ENCODE data around the gene EPHB2.

EPHB2 gene

DNA sequence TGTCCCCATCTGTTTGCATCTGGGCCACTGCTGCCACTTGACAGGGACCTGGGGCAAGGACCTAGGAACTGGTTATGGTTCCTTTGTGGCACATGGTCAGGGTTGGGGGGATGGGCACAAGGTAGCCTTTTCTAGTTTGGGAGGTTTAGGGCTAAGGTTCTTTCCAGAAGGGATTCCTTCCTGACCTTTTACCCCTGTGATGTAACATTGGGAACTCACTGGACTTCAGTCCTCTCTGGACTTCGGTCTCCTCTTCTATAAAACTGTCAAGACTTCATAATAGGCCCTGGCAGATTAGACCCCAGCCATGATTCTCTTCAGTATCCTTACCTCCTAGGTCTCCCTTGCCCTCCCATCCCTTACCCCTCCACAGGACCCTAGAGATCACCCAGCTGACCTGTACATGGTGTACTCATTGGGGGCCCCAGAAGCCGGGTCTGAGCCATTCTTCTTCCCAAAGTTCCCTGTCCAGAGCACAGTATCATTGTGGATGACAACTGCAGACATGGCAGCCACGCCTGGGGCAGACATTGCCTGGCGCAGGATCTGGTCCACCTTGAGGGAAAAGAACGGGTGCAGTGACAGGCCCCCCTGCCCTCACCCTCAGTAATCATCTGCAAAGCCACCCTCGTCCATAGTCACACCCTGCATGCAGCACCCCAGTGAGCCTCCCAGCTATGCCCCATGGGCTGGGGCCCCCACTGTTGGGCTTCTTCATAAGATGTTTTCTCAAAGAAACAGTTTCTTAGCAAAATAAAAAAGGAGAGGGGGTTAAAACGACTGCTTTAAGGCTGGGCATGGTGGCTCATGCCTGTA is 249.1 kb downstream of the EPHB2 start:
- no peak overlapping the region for H3K27ac ChIP-seq (ENCODE audit: low read depth, low read length)
- no peak overlapping the region for H3K4me3 ChIP-seq (ENCODE audit: low read depth, low read length)
- H3K9ac ChIP-seq (ENCODE audit: low read length) = no peak overlapping the region
- no peaks in the 10 kb centered on the region for H3K36me3 ChIP-seq (ENCODE audit: control insufficient read depth, insufficient read depth, low read length)
- no peaks in the 10 kb centered on the region for H3K9me3 ChIP-seq (ENCODE audit: control insufficient read depth, insufficient read depth, low read depth, low read length)
- no peaks in the 10 kb centered on the region; the same call in 1 of the 2 replicates for H3K27me3 ChIP-seq (ENCODE audit: control insufficient read depth, insufficient read depth, low read length)
- no peaks in the 10 kb centered on the region for H3K4me1 ChIP-seq (ENCODE audit: control insufficient read depth, insufficient read depth, low read length)

GRCh38 chr1:22962558-22962957 is 251.9 kb downstream of the EPHB2 start:
- Histone ChIP-seq H3K27ac (ENCODE audit: low read depth, low read length) (no peak overlapping the region), H3K4me1 (ENCODE audit: control insufficient read depth, insufficient read depth, low read length) (no peaks in the 10 kb centered on the region), H3K4me3 (ENCODE audit: low read depth, low read length) (no peak overlapping the region), H3K36me3 (ENCODE audit: control insufficient read depth, insufficient read depth, low read length) (no peaks in the 10 kb centered on the region), H3K9me3 (ENCODE audit: control insufficient read depth, insufficient read depth, low read depth, low read length) (no peaks in the 10 kb centered on the region), H3K27me3 (ENCODE audit: control insufficient read depth, insufficient read depth, low read length) (no peaks in the 10 kb centered on the region), H3K9ac (ENCODE audit: low read length) (no peak overlapping the region)

GRCh38 chr1:22963044-22963677 is 252.5 kb downstream of the EPHB2 start:
- H3K9ac ChIP-seq (ENCODE audit: low read length) = no peak overlapping the region

DNA sequence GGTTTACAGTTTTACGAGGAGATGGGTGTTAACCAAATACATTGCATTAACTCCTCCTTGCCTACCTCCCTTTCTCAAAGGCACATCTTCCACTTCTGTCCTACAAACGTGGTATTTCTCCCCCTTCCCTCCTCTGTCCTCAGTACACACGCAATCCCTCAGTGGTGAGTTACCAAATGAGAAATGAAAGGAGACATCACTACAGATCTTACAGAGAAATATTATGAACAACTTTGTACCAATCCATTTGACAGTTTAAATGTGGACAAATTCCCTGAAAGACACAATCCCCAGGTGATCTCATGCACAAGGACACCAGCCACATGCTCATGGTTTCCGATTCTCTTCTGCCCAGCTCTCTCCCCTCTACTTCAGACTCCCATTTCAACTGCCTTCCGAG is 255.7 kb downstream of the EPHB2 start:
- Histone ChIP-seq H3K36me3 (ENCODE audit: control insufficient read depth, insufficient read depth, low read length) (no peaks in the 10 kb centered on the region), H3K9ac (ENCODE audit: low read length) (no peak overlapping the region), H3K4me1 (ENCODE audit: control insufficient read depth, insufficient read depth, low read length) (peaks cover 3% of the 10 kb centered on the region; the same call in 1 of the 2 replicates), H3K27ac (ENCODE audit: low read depth, low read length) (no peak overlapping the region), H3K4me3 (ENCODE audit: low read depth, low read length) (no peak overlapping the region), H3K9me3 (ENCODE audit: control insufficient read depth, insufficient read depth, low read depth, low read length) (no peaks in the 10 kb centered on the region), H3K27me3 (ENCODE audit: control insufficient read depth, insufficient read depth, low read length) (peaks cover 11% of the 10 kb centered on the region; the same call in 1 of the 2 replicates)

More at GRCh38 chr1:22963044-22963677, 252.5 kb downstream of the EPHB2 start:
- Histone ChIP-seq H3K9me3 (ENCODE audit: control insufficient read depth, insufficient read depth, low read depth, low read length) (no peaks in the 10 kb centered on the region), H3K27me3 (ENCODE audit: control insufficient read depth, insufficient read depth, low read length) (peaks cover 2% of the 10 kb centered on the region; the same call in 1 of the 2 replicates), H3K4me1 (ENCODE audit: control insufficient read depth, insufficient read depth, low read length) (no peaks in the 10 kb centered on the region), H3K36me3 (ENCODE audit: control insufficient read depth, insufficient read depth, low read length) (no peaks in the 10 kb centered on the region), H3K27ac (ENCODE audit: low read depth, low read length) (no peak overlapping the region), H3K4me3 (ENCODE audit: low read depth, low read length) (no peak overlapping the region)

DNA sequence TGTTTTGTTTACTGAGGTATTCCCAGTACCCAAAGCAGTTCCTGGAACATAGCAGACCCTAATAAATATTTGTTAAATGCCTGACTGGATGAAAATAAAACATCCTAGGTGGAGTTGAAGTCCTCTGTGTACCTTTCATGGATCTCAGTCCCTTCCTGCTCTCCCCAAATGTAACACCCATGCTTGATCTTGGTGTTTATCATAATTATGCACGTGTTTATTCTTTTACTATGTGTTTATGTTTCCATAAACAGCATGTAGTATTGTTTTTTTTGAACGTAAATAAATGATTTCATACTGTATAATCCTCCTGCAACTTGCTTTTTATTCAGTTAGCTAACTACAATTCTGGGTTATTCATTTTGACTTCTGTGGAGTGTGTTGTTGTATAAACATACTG is 257.2 kb downstream of the EPHB2 start:
- Histone ChIP-seq H3K27ac (ENCODE audit: low read depth, low read length) (no peak overlapping the region), H3K9ac (ENCODE audit: low read length) (no peak overlapping the region), H3K9me3 (ENCODE audit: control insufficient read depth, insufficient read depth, low read depth, low read length) (no peaks in the 10 kb centered on the region), H3K4me1 (ENCODE audit: control insufficient read depth, insufficient read depth, low read length) (peaks cover 7% of the 10 kb centered on the region), H3K27me3 (ENCODE audit: control insufficient read depth, insufficient read depth, low read length) (peaks cover 11% of the 10 kb centered on the region; the same call in 1 of the 2 replicates), H3K36me3 (ENCODE audit: control insufficient read depth, insufficient read depth, low read length) (no peaks in the 10 kb centered on the region), H3K4me3 (ENCODE audit: low read depth, low read length) (no peak overlapping the region)

- H3K9ac ChIP-seq (ENCODE audit: low read length) = no peak overlapping the region
Observed at GRCh38 chr1:22969304-22969709, 258.7 kb downstream of the EPHB2 start.

DNA sequence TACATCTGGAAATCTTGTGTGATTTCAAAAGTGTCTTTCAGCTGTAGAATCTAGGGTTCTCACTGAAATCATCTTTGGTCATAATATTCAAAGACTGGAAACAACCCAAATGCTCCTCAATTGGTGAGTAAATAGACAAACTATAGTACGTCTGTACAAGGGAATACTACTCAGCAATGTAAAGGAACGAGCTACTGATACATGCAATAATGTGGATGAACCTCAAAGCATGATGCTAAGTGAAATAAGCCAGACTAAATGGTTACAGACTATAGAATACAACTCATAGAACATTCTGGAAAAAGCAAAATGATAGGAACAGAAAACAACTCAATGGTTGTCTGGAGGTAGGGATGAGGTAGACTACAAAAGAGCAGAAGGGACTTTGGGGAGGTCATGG is 259.5 kb downstream of the EPHB2 start:
- Histone ChIP-seq H3K9ac (ENCODE audit: low read length) (no peak overlapping the region), H3K27me3 (ENCODE audit: control insufficient read depth, insufficient read depth, low read length) (peaks cover 11% of the 10 kb centered on the region; the same call in 1 of the 2 replicates), H3K4me3 (ENCODE audit: low read depth, low read length) (no peak overlapping the region), H3K4me1 (ENCODE audit: control insufficient read depth, insufficient read depth, low read length) (peaks cover 7% of the 10 kb centered on the region), H3K27ac (ENCODE audit: low read depth, low read length) (no peak overlapping the region), H3K36me3 (ENCODE audit: control insufficient read depth, insufficient read depth, low read length) (no peaks in the 10 kb centered on the region), H3K9me3 (ENCODE audit: control insufficient read depth, insufficient read depth, low read depth, low read length) (no peaks in the 10 kb centered on the region)

More at GRCh38 chr1:22969304-22969709, 258.7 kb downstream of the EPHB2 start:
- Histone ChIP-seq H3K4me1 (ENCODE audit: control insufficient read depth, insufficient read depth, low read length) (peaks cover 7% of the 10 kb centered on the region), H3K27ac (ENCODE audit: low read depth, low read length) (no peak overlapping the region), H3K36me3 (ENCODE audit: control insufficient read depth, insufficient read depth, low read length) (no peaks in the 10 kb centered on the region), H3K4me3 (ENCODE audit: low read depth, low read length) (no peak overlapping the region), H3K9me3 (ENCODE audit: control insufficient read depth, insufficient read depth, low read depth, low read length) (no peaks in the 10 kb centered on the region), H3K27me3 (ENCODE audit: control insufficient read depth, insufficient read depth, low read length) (peaks cover 11% of the 10 kb centered on the region; the same call in 1 of the 2 replicates)
